IPS-20b (cell line): ENCODE results near the gene MYBL2.

Experiments used
- H3K27ac ChIP-seq: one replicate; pipeline ENCODE4 v1.5.1; 2013; ENCODE audit warnings: low read length
- H3K27me3 ChIP-seq: 2 replicates; pipeline ENCODE4 v1.6.1; 2013; ENCODE audit warnings: mild to moderate bottlenecking, low read length, inconsistent platforms; ENCODE audit not compliant: insufficient read depth
- H3K36me3 ChIP-seq: 2 replicates; pipeline ENCODE4 v1.6.1; 2013; ENCODE audit warnings: low read depth, mild to moderate bottlenecking, inconsistent platforms, low read length, moderate library complexity; ENCODE audit not compliant: insufficient read depth
- H3K4me1 ChIP-seq: 2 replicates; pipeline ENCODE4 v1.6.1; 2013; ENCODE audit warnings: mild to moderate bottlenecking, control low read depth, inconsistent platforms, low read length, moderate library complexity; ENCODE audit not compliant: insufficient read depth
- H3K4me3 ChIP-seq: 2 replicates; pipeline ENCODE4 v1.5.1; 2013; ENCODE audit warnings: mild to moderate bottlenecking, low read length, inconsistent platforms
- H3K9ac ChIP-seq: 2 replicates; pipeline ENCODE4 v1.6.1; 2013; ENCODE audit warnings: low read depth, mild to moderate bottlenecking, inconsistent platforms, low read length, moderate library complexity
- H3K9me3 ChIP-seq: 2 replicates; pipeline ENCODE4 v1.6.1; 2013; ENCODE audit warnings: mild to moderate bottlenecking, low read depth, low read length, inconsistent platforms; ENCODE audit not compliant: insufficient read depth

The MYBL2 gene

GRCh38 chr20:43689165-43689564 is 22.3 kb downstream of the MYBL2 start:
- no peaks in the 10 kb centered on the region for H3K9me3 ChIP-seq
- H3K4me1 ChIP-seq, result no peaks in the 10 kb centered on the region
- H3K27me3 ChIP-seq, result no peaks in the 10 kb centered on the region
- H3K9ac ChIP-seq, result no peak overlapping the region
- H3K4me3 ChIP-seq, result no peak overlapping the region
- no peak overlapping the region for H3K27ac ChIP-seq
- peaks cover 67% of the 10 kb centered on the region for H3K36me3 ChIP-seq

GRCh38 chr20:43690943-43691598 is 24.2 kb downstream of the MYBL2 start:
- Histone ChIP-seq H3K4me3 (no peak overlapping the region), H3K9ac (no peak overlapping the region), H3K27me3 (no peaks in the 10 kb centered on the region), H3K4me1 (no peaks in the 10 kb centered on the region), H3K9me3 (no peaks in the 10 kb centered on the region), H3K27ac (no peak overlapping the region), H3K36me3 (peaks cover 81% of the 10 kb centered on the region)

GRCh38 chr20:43691928-43692524 is 25.1 kb downstream of the MYBL2 start:
- H3K27ac ChIP-seq, result no peak overlapping the region
- H3K4me3 ChIP-seq, result no peak overlapping the region

GRCh38 chr20:43694763-43695162 is 27.8 kb downstream of the MYBL2 start:
- Histone ChIP-seq H3K27me3 (no peaks in the 10 kb centered on the region), H3K27ac (no peak overlapping the region), H3K9me3 (no peaks in the 10 kb centered on the region), H3K4me3 (no peak overlapping the region), H3K4me1 (no peaks in the 10 kb centered on the region), H3K9ac (no peak overlapping the region), H3K36me3 (peaks cover 67% of the 10 kb centered on the region)

More at GRCh38 chr20:43691928-43692524, 25.1 kb downstream of the MYBL2 start:
- Histone ChIP-seq H3K27me3 (no peaks in the 10 kb centered on the region), H3K9me3 (no peaks in the 10 kb centered on the region), H3K4me1 (no peaks in the 10 kb centered on the region), H3K36me3 (peaks cover 80% of the 10 kb centered on the region), H3K9ac (no peak overlapping the region)

GRCh38 chr20:43695571-43695970 is 28.7 kb downstream of the MYBL2 start:
- peaks cover 68% of the 10 kb centered on the region for H3K36me3 ChIP-seq

GRCh38 chr20:43699941-43700565 is 33.1 kb downstream of the MYBL2 start:
- no peaks in the 10 kb centered on the region for H3K9me3 ChIP-seq
- H3K4me1 ChIP-seq, result no peaks in the 10 kb centered on the region
- no peak overlapping the region for H3K27ac ChIP-seq
- H3K36me3 ChIP-seq, result peaks cover 75% of the 10 kb centered on the region
- no peaks in the 10 kb centered on the region for H3K27me3 ChIP-seq
- no peak overlapping the region for H3K4me3 ChIP-seq
- no peak overlapping the region for H3K9ac ChIP-seq

More at GRCh38 chr20:43695571-43695970, 28.7 kb downstream of the MYBL2 start:
- Histone ChIP-seq H3K9me3 (no peaks in the 10 kb centered on the region), H3K4me3 (no peak overlapping the region), H3K27ac (no peak overlapping the region), H3K27me3 (no peaks in the 10 kb centered on the region), H3K9ac (no peak overlapping the region), H3K4me1 (no peaks in the 10 kb centered on the region)

- no peaks in the 10 kb centered on the region for H3K4me1 ChIP-seq
- no peaks in the 10 kb centered on the region for H3K9me3 ChIP-seq
- H3K27ac ChIP-seq, result no peak overlapping the region
- H3K27me3 ChIP-seq, result no peaks in the 10 kb centered on the region
- H3K4me3 ChIP-seq, result no peak overlapping the region
- H3K36me3 ChIP-seq, result peaks cover 76% of the 10 kb centered on the region
- no peak overlapping the region for H3K9ac ChIP-seq
Measured at GRCh38 chr20:43700627-43701026, 33.7 kb downstream of the MYBL2 start.

GRCh38 chr20:43702502-43702901 is 35.6 kb downstream of the MYBL2 start:
- H3K4me3 ChIP-seq, result no peak overlapping the region
- H3K36me3 ChIP-seq, result peaks cover 77% of the 10 kb centered on the region
- H3K4me1 ChIP-seq, result no peaks in the 10 kb centered on the region
- H3K27ac ChIP-seq, result no peak overlapping the region
- no peaks in the 10 kb centered on the region for H3K27me3 ChIP-seq
- no peaks in the 10 kb centered on the region for H3K9me3 ChIP-seq
- no peak overlapping the region for H3K9ac ChIP-seq

GRCh38 chr20:43710370-43711044 is 43.6 kb downstream of the MYBL2 start:
- peaks cover 90% of the 10 kb centered on the region for H3K36me3 ChIP-seq

GRCh38 chr20:43711098-43711654 is 44.3 kb downstream of the MYBL2 start:
- no peaks in the 10 kb centered on the region for H3K27me3 ChIP-seq
- H3K27ac ChIP-seq, result no peak overlapping the region
- no peaks in the 10 kb centered on the region for H3K4me1 ChIP-seq
- H3K9me3 ChIP-seq, result no peaks in the 10 kb centered on the region
- H3K9ac ChIP-seq, result no peak overlapping the region
- H3K36me3 ChIP-seq, result peaks cover 93% of the 10 kb centered on the region
- H3K4me3 ChIP-seq, result no peak overlapping the region

More at GRCh38 chr20:43710370-43711044, 43.6 kb downstream of the MYBL2 start:
- Histone ChIP-seq H3K9me3 (no peaks in the 10 kb centered on the region), H3K4me3 (no peak overlapping the region), H3K9ac (no peak overlapping the region), H3K27me3 (no peaks in the 10 kb centered on the region), H3K4me1 (no peaks in the 10 kb centered on the region), H3K27ac (no peak overlapping the region)

GRCh38 chr20:43715044-43715443 is 48.1 kb downstream of the MYBL2 start:
- no peaks in the 10 kb centered on the region for H3K4me1 ChIP-seq
- H3K36me3 ChIP-seq, result peaks cover 73% of the 10 kb centered on the region
- no peak overlapping the region for H3K9ac ChIP-seq
- H3K27ac ChIP-seq, result no peak overlapping the region
- no peaks in the 10 kb centered on the region for H3K27me3 ChIP-seq
- no peaks in the 10 kb centered on the region for H3K9me3 ChIP-seq
- no peak overlapping the region for H3K4me3 ChIP-seq
